COLO668 (cell line): ENCODE measurements around the gene TLE1.
"Not testable (repeated sequence)": the region's sequence is repeated elsewhere in the genome, so short reads cannot be mapped to it uniquely, and the experiment has no call there.

ENCODE experiments used
- DNase-seq: peaks from one replicate; lab custom pipeline; 2025; ENCODE audit not compliant: unreplicated experiment; lab: John Stamatoyannopoulos, UW

Gene TLE1

GRCh38 chr9:81622471-81623255, 66.7 kb downstream of the TLE1 start:
- peak; percentile 8 for DNase-seq

GRCh38 chr9:81621785-81622259, 67.5 kb downstream of the TLE1 start:
- no peak for DNase-seq

GRCh38 chr9:81621118-81621517, 68.2 kb downstream of the TLE1 start:
- no peak for DNase-seq

GRCh38 chr9:81620002-81620390, 69.4 kb downstream of the TLE1 start:
- no peak for DNase-seq

GRCh38 chr9:81619353-81620001, 69.9 kb downstream of the TLE1 start:
- DNase-seq = no peak

- DNase-seq = no peak
Observed at GRCh38 chr9:81618923-81619322, 70.4 kb downstream of the TLE1 start.

GRCh38 chr9:81616141-81616540, 73.2 kb downstream of the TLE1 start:
- no peak for DNase-seq

- no peak for DNase-seq
Observed at GRCh38 chr9:81614335-81614734, 75.0 kb downstream of the TLE1 start.

- no peak for DNase-seq
Observed at GRCh38 chr9:81613002-81613812, 76.1 kb downstream of the TLE1 start.

GRCh38 chr9:81611664-81612063, 77.7 kb downstream of the TLE1 start:
- no peak for DNase-seq

GRCh38 chr9:81610740-81611107, 78.6 kb downstream of the TLE1 start:
- no peak for DNase-seq

- DNase-seq = no peak
Observed at GRCh38 chr9:81609782-81610739, 79.3 kb downstream of the TLE1 start.

- DNase-seq = no peak
Observed at GRCh38 chr9:81608289-81608657, 81.1 kb downstream of the TLE1 start.

- DNase-seq = no peak
Observed at GRCh38 chr9:81607593-81608288, 81.6 kb downstream of the TLE1 start.

- DNase-seq = not testable (repeated sequence)
Observed at GRCh38 chr9:81606261-81606660, 83.1 kb downstream of the TLE1 start.

GRCh38 chr9:81605170-81605670, 84.1 kb downstream of the TLE1 start:
- DNase-seq = peak; percentile 57

- DNase-seq = peak; percentile 57
Observed at GRCh38 chr9:81604306-81605169, 84.8 kb downstream of the TLE1 start.

GRCh38 chr9:81602887-81603680, 86.3 kb downstream of the TLE1 start:
- DNase-seq = no peak
